GM21717 (cell line): ENCODE data around the gene GYPB.
"Not testable (repeated sequence)": the region's sequence is repeated elsewhere in the genome, so short reads cannot be mapped to it uniquely, and the experiment has no call there.

ENCODE experiments used
- ATAC-seq: cut with Tn5 transposase; IDR thresholded peaks from one replicate; pipeline ENCODE4 v1.9.1; 2021; ENCODE audit warnings: mild to moderate bottlenecking, moderate library complexity; ENCODE audit not compliant: unreplicated experiment

The GYPB gene

GRCh38 chr4:144016057-144016605 lies 3.0 kb downstream of the GYPB start:
- ATAC-seq: not testable (repeated sequence)

GRCh38 chr4:144014808-144015207 lies 4.4 kb downstream of the GYPB start:
- no peak for ATAC-seq

GRCh38 chr4:144008602-144009001 lies 10.6 kb downstream of the GYPB start:
- ATAC-seq: not testable (repeated sequence)

- ATAC-seq: not testable (repeated sequence)
Measured at GRCh38 chr4:144007960-144008359, 11.2 kb downstream of the GYPB start.

GRCh38 chr4:144006200-144006803 lies 12.9 kb downstream of the GYPB start:
- ATAC-seq: not testable (repeated sequence)

- ATAC-seq: not testable (repeated sequence)
Measured at GRCh38 chr4:144005558-144005953, 13.6 kb downstream of the GYPB start.

- not testable (repeated sequence) for ATAC-seq
Measured at GRCh38 chr4:144004868-144005557, 14.2 kb downstream of the GYPB start.

GRCh38 chr4:144003890-144004265 lies 15.3 kb downstream of the GYPB start:
- not testable (repeated sequence) for ATAC-seq

GRCh38 chr4:144003205-144003889 lies 15.8 kb downstream of the GYPB start:
- ATAC-seq: not testable (repeated sequence)

GRCh38 chr4:144000331-144000995 lies 18.7 kb downstream of the GYPB start:
- not testable (repeated sequence) for ATAC-seq

- ATAC-seq: not testable (repeated sequence)
Measured at GRCh38 chr4:143996193-143996592, 23.0 kb downstream of the GYPB start.

GRCh38 chr4:143991761-143992160 lies 27.4 kb downstream of the GYPB start:
- ATAC-seq: not testable (repeated sequence)

GRCh38 chr4:143990717-143991116 lies 28.5 kb downstream of the GYPB start:
- ATAC-seq: not testable (repeated sequence)

GRCh38 chr4:143986180-143986579 lies 33.0 kb downstream of the GYPB start:
- no peak for ATAC-seq

- ATAC-seq: not testable (repeated sequence)
Measured at GRCh38 chr4:143980776-143981175, 38.4 kb downstream of the GYPB start.

GRCh38 chr4:143975527-143975926 lies 43.7 kb downstream of the GYPB start:
- not testable (repeated sequence) for ATAC-seq

GRCh38 chr4:143974021-143974420 lies 45.2 kb downstream of the GYPB start:
- not testable (repeated sequence) for ATAC-seq

GRCh38 chr4:143961075-143961474 lies 58.1 kb downstream of the GYPB start:
- no peak for ATAC-seq

GRCh38 chr4:143955306-143955705 lies 63.9 kb downstream of the GYPB start:
- not testable (repeated sequence) for ATAC-seq

- not testable (repeated sequence) for ATAC-seq
Measured at GRCh38 chr4:143951458-143951972, 67.7 kb downstream of the GYPB start.

- not testable (repeated sequence) for ATAC-seq
Measured at GRCh38 chr4:143950967-143951366, 68.2 kb downstream of the GYPB start.
